ES-I3 (cell line): ENCODE measurements around the gene PIM1.

ENCODE experiments used
- H3K36me3 ChIP-seq: 2 replicates; pipeline ENCODE4 v1.6.1; 2013; ENCODE audit warnings: mild to moderate bottlenecking, low read length, control low read depth, moderate library complexity; ENCODE audit not compliant: insufficient read depth
- H3K4me1 ChIP-seq: 2 replicates; pipeline ENCODE4 v1.6.1; 2013; ENCODE audit warnings: mild to moderate bottlenecking, control low read depth, low read length; ENCODE audit not compliant: insufficient read depth
- H3K9ac ChIP-seq: 2 replicates; pipeline ENCODE4 v1.6.1; 2013; ENCODE audit warnings: low read depth, mild to moderate bottlenecking, low read length, moderate library complexity
- H3K9me3 ChIP-seq: 2 replicates; pipeline ENCODE4 v1.6.1; 2013; ENCODE audit warnings: mild to moderate bottlenecking, low read length, moderate library complexity; ENCODE audit not compliant: control insufficient read depth, insufficient read depth

Gene PIM1

GRCh38 chr6:37146735-37147157 is 23.2 kb upstream of the PIM1 start:
- peaks cover 21% of the 10 kb centered on the region for H3K4me1 ChIP-seq

DNA sequence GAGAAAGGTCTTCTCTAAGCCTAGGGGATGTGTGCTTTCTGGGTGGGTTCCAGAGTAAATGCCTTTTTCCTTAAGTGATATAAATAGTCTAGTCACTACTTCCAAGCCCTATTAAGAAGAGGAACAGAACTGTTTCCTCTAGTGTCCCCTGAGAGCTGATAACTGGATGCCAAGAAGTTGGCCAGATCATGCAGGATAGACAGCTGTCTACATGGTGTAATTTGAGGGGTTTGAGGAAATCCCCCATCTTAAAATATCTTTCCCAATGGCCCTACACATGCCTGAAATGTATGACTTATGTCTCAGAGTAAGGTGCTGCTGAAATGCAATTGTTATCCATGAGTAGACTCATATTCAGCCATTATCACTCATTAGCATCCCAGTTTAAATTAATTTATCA is 20.2 kb upstream of the PIM1 start:
- Histone ChIP-seq H3K36me3 (no peaks in the 10 kb centered on the region), H3K9me3 (no peaks in the 10 kb centered on the region), H3K4me1 (peaks cover 4% of the 10 kb centered on the region), H3K9ac (no peak overlapping the region)

More at GRCh38 chr6:37146735-37147157, 23.2 kb upstream of the PIM1 start:
- Histone ChIP-seq H3K9ac (no peak overlapping the region), H3K36me3 (no peaks in the 10 kb centered on the region), H3K9me3 (no peaks in the 10 kb centered on the region)

- peaks cover 4% of the 10 kb centered on the region; the same call in 1 of the 2 replicates for H3K4me1 ChIP-seq
- H3K9me3 ChIP-seq = no peaks in the 10 kb centered on the region
- no peak overlapping the region for H3K9ac ChIP-seq
- no peaks in the 10 kb centered on the region for H3K36me3 ChIP-seq
Observed at GRCh38 chr6:37150314-37150713, 19.6 kb upstream of the PIM1 start.

GRCh38 chr6:37155394-37156312 is 14.3 kb upstream of the PIM1 start:
- Histone ChIP-seq H3K9ac (no peak overlapping the region), H3K36me3 (no peaks in the 10 kb centered on the region), H3K4me1 (peaks cover 6% of the 10 kb centered on the region; the same call in 1 of the 2 replicates), H3K9me3 (no peaks in the 10 kb centered on the region)

- no peaks in the 10 kb centered on the region for H3K36me3 ChIP-seq
- peaks cover 8% of the 10 kb centered on the region; the same call in 1 of the 2 replicates for H3K4me1 ChIP-seq
- H3K9ac ChIP-seq = no peak overlapping the region
- H3K9me3 ChIP-seq = no peaks in the 10 kb centered on the region
Observed at GRCh38 chr6:37158508-37158907, 11.4 kb upstream of the PIM1 start.

DNA sequence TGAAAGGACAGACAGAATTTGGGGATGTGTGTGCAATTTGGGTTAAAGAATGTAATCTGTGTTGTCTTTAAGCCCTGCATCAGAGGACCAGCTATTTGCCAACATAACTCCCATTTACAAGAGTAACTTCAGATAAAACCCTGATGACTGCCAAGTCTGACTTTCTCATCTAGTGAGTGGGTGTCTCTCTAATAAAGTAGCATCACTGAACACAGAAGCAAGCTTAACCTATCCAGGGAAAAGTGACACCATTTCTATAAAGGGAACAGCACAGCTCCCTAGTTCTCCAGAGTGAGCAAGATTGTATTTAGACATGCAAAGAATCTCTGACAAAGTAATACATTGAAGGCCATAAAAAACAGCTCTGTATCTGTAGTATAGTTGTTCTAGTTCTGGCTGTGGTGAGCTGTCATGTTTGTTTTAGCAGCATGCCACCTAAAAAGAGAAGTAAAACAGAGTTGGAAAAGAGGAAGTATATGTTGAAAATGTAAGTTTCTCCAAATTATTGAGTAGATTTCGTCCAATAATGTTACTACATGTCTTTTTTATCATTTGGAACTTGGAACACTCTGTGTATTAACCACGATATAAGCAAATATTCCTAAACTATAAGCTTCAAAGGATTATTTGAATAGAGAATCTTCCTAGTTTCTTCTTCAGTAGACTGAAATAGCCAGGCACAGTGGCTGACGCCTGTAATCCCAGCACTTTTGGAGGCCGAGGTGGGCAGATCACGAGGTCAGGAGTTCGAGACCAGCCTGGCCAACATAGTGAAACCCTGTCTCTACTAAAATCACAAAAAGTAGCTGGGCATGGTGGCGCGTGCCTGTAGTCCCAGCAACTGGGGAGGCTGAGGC is 8.8 kb upstream of the PIM1 start:
- Histone ChIP-seq H3K9me3 (no peaks in the 10 kb centered on the region; the same call in 1 of the 2 replicates), H3K36me3 (no peaks in the 10 kb centered on the region), H3K9ac (no peak overlapping the region), H3K4me1 (0 out of 2 replicates have a peak, but pooled peaks cover 3% of the 10 kb centered on the region)

DNA sequence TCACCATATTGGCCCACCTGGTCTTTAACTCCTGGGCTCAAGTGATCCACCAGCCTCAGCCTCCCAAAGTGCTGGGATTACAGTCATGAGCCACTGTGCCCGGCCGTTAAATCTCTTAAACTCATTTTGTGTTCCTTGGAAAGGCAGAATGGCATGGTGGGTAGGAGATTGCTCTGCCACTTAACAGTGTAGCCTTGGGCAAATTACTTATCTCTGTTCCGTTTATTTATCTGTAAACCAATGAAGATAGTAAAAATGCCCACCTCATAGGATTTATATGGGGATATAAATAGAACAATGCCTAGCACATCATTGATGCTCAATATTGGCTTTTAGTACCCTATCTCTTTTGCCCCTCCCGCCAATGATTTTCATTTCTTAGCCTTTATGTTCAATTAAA is 7.2 kb upstream of the PIM1 start:
- no peaks in the 10 kb centered on the region; the same call in 1 of the 2 replicates for H3K9me3 ChIP-seq
- 0 out of 2 replicates have a peak, but pooled peaks cover 3% of the 10 kb centered on the region for H3K4me1 ChIP-seq
- no peaks in the 10 kb centered on the region for H3K36me3 ChIP-seq
- H3K9ac ChIP-seq = no peak overlapping the region

DNA sequence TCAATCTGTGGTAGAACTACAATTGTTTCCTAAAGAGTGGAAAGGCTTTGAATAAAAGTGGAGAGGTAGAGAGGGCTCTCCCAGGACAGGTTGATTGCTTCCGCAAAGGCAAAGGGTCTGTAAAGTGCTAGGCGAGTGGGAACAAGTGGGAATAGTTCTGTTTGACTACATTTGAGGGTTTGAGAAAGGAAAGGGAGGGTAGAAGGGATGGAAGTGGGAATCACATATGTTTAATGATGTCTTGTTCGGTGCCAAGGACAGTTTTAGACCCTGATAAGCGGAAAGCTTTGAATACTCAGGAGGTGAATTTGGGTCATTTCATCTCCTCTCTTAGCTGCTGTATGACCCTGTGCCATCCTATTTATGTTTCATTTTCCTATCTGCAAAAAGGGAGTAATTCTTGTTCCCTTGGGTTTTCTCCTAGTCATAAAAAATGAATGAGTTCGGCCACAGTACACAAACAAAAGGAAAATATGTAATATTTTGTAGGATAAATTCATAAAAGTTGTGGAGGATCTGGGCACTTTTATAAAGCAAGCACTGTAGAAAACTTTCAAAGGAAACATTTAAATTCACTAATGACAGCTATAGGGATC is 1.7 kb upstream of the PIM1 start:
- H3K9ac ChIP-seq = peak overlapping the region; percentile 49
- H3K36me3 ChIP-seq = peaks cover 18% of the 10 kb centered on the region
- H3K4me1 ChIP-seq = peaks cover 17% of the 10 kb centered on the region
- H3K9me3 ChIP-seq = no peaks in the 10 kb centered on the region; the same call in 1 of the 2 replicates

GRCh38 chr6:37168811-37169495 is 999 bp upstream of the PIM1 start:
- no peaks in the 10 kb centered on the region; the same call in 1 of the 2 replicates for H3K9me3 ChIP-seq
- H3K36me3 ChIP-seq = peaks cover 25% of the 10 kb centered on the region
- peak overlapping the region; percentile 49 for H3K9ac ChIP-seq
- H3K4me1 ChIP-seq = peaks cover 20% of the 10 kb centered on the region

GRCh38 chr6:37170273-37171200 is 585 bp downstream of the PIM1 start:
- Histone ChIP-seq H3K9ac (peak overlapping the region; percentile 82), H3K9me3 (no peaks in the 10 kb centered on the region; the same call in 1 of the 2 replicates), H3K36me3 (peaks cover 38% of the 10 kb centered on the region), H3K4me1 (peaks cover 22% of the 10 kb centered on the region)

DNA sequence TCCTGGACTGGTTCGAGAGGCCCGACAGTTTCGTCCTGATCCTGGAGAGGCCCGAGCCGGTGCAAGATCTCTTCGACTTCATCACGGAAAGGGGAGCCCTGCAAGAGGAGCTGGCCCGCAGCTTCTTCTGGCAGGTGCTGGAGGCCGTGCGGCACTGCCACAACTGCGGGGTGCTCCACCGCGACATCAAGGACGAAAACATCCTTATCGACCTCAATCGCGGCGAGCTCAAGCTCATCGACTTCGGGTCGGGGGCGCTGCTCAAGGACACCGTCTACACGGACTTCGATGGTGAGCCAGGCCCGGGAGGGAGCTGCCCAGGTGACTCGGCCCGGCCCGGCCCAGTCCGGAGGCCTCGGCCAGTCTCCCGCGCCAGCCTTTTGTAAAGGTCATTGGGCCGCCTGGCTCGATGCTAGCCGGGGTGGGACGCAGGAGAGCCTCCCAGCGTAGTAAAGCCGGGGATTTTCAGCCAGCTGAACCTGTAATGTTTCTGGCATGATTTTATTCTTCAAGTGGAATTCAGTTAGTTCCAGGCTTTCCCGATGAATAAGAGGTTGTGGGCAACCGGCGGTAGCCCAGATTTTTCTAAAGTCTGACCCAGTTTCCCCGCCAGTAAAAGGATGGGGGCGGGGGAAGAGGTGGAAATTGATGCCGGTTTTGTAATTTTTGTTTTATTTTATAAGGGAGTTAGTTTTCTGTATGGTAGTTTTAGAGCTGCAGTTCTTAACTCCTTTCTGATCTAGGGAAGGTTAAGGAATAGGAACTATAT is 1.4 kb downstream of the PIM1 start:
- H3K9ac ChIP-seq = peak overlapping the region; percentile 82
- peaks cover 38% of the 10 kb centered on the region for H3K36me3 ChIP-seq
- peaks cover 22% of the 10 kb centered on the region for H3K4me1 ChIP-seq
- no peaks in the 10 kb centered on the region for H3K9me3 ChIP-seq

DNA sequence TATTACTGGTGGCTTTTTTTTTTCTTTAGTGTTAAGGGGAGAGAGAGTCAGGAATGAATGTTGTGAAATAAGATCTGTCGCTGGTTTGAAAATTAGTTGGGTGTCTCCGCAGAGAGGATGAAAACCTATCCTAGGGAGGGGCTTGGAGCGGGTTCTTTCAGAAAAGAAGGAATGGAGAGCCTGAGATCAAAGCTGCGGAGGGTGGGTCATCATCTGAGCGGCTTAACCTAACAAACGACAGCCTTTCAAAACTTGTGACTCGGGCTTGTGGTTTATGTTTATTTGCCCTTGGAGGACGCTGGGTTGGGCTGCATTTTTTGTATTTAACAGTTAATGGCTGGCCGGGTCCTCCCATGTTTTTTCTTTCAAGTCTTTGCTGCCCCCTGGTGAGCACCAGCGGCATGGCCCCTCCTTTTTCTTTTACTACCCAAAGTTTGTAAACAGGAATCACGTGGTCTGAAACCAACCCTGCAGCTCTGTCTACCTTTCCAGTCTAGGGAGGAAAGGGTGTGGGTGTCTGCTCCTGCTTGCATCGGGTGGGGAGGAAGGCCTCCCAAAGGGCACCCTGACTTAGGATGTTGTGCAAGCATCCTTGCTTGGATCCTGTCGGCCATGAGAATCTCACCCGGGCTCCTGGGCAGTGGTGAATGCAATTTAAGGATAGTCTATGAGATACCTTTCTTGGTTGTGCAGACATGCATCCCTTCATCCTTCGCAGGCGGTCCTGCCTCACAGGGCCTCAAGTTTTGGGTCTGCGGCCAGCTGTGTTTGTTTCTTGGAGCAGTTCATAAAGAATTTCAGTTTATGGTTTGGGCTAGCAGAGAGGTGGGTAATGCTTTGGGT is 2.2 kb downstream of the PIM1 start:
- peaks cover 22% of the 10 kb centered on the region for H3K4me1 ChIP-seq
- H3K9me3 ChIP-seq = no peaks in the 10 kb centered on the region
- peak overlapping the region; percentile 82 for H3K9ac ChIP-seq
- peaks cover 38% of the 10 kb centered on the region for H3K36me3 ChIP-seq
